Umbilical cord (tissue), 1 donor: ENCODE measurements around the gene PLA2G10. TPM values are rescaled to one million over a fixed set of nuclear protein-coding genes. Genes with fewer than 3 reads are reported as not detected.

Experiments
- total RNA-seq: library from RNA; depleted of rRNA; stranded (reverse); fragments of >200 nt; gene quantifications from one replicate; pipeline ENCODE4 v1.2.3, GENCODE V29; 2014; ENCODE audit warnings: low replicate concordance; ENCODE audit not compliant: insufficient read depth

The PLA2G10 gene
- total RNA-seq, 1 donor from 2014 or later, result not detected

Other genes starting within 250 kb of the PLA2G10 start
- 27.0 TPM for gene PARN, start 64.0 kb downstream of the PLA2G10 start, total RNA-seq
- 85.9 TPM for gene BFAR, start 61.4 kb downstream of the PLA2G10 start, total RNA-seq
- 0.96 TPM for gene NPIPA3, start 9.1 kb upstream of the PLA2G10 start, total RNA-seq
- 0.96 TPM for gene NPIPA2, start 48.2 kb upstream of the PLA2G10 start, total RNA-seq
- 62.4 TPM for gene NOMO1, start 139.4 kb upstream of the PLA2G10 start, total RNA-seq
- gene NPIPA1, start 243.1 kb upstream of the PLA2G10 start, total RNA-seq, result 61.2 TPM